NCI-H1436 treated with DMSO at 0.1 percent for 48 hours (cell line): ENCODE measurements around the gene GJA9.

Source experiments
- DNase-seq: peaks from one replicate; lab custom pipeline; 2025; lab: John Stamatoyannopoulos, UW

The GJA9 gene

DNA sequence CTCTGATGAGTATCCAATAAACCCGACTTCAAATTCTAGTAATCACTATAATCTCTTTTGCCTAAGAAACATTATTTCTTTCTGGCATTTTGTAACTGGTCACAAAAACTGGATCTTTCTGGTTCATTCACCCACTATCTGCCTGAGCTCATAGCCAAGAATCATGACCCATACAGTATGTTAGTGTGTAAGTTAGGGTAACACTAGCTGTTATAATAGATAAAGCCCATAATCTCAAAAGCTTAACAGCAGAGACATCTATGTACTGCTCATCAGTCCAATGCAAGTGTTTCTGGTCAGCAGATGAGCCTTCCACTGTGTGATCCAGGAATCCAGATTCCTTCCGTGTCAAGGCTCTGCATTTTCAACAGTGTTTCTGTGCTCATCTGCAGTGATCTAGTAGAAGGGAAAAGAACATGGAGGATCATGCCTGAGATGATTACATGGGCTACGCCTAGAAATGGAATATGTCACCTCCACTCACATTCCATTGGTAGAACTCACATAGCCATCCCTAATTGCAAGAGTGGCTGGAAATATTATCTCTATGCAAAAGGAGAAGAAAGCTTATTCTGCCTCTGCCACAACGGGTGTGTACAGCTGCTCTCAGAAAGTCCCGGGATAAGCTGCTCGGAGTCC lies 49.5 kb downstream of the GJA9 start:
- no peak for DNase-seq

DNA sequence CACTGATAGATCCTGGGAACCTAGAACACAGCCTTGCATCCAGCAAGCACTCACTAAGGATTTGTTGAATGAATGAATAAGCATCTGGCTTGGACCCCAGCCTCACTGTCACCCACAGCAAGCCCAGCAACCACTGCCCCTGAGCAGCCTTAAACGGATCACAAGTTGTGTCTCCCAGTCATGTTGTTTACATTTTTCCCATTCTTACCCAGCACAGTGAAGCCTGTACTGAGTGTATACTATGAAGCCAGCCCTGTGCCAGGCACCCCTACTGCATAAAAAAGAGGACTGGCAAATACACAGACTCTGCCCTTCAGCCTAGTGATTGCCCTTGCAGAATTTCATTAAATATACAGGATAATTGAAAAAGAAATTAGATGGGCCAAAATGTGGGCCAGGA lies 52.0 kb downstream of the GJA9 start:
- no peak for DNase-seq

DNA sequence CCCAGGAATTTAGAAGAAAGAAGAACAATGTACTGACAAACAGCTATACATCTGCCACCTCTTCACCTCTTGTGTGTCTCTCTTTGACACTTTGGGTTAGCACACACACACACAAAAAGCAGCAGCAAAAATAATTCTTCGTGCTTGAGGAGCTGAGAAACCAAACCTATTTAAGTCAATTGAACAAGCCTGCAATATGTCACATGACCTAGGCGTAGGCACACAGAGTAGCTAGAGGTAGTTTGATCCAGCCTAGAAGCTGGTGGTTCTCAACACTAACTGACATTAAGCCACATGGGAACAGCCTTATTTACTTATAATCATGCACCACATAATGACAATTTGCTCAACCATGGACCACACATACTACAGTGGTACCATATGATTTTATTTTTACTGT lies 54.1 kb downstream of the GJA9 start:
- no peak for DNase-seq

- no peak for DNase-seq
Measured at GRCh38 chr1:38826886-38827285, 54.5 kb downstream of the GJA9 start.

DNA sequence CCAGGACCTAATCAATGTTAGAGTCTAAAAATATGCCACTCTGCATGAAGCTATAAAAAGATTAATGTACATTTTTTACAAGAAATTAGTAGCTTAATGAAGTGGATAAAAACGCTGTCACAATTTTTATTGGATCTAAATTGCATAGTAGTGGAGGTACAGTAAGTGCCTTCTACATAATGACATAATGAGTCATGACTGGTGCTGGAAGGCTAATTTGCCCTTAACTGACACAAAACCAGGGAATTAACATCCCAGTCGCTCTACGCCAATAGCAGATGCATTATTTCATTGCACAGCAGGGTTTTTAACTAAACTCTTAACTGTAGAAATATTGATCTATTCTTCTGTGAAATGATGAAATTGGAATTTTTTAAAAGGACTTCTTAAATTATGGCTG lies 55.1 kb downstream of the GJA9 start:
- peak; percentile 55 for DNase-seq
